ENCODE measurements around the gene OS9.
"Not testable (repeated sequence)": the region's sequence is repeated elsewhere in the genome, so short reads cannot be mapped to it uniquely, and the experiment has no call there.

OS9 gene

GRCh38 chr12:57693659-57694458 lies at the start of gene OS9:
OS9 (plus strand) TSS chr12:57694132; CDS start chr12:57694162, 30 bp downstream.
- peak; percentile 96 for DNase-seq

- DNase-seq, result not testable (repeated sequence)
These were observed 47.8 kb upstream of the OS9 start for GRCh38 chr12:57645990-57646658.

- DNase-seq, result not testable (repeated sequence)
These were observed 47.3 kb upstream of the OS9 start for GRCh38 chr12:57646659-57647049.

- no peak for DNase-seq
These were observed 39.9 kb upstream of the OS9 start for GRCh38 chr12:57654042-57654441.

GRCh38 chr12:57655541-57656240 lies 38.2 kb upstream of the OS9 start:
- DNase-seq, result no peak

GRCh38 chr12:57656408-57656807 lies 37.5 kb upstream of the OS9 start:
- DNase-seq, result not testable (repeated sequence)

GRCh38 chr12:57657744-57658143 lies 36.2 kb upstream of the OS9 start:
- no peak for DNase-seq

- DNase-seq, result no peak
These were observed 35.0 kb upstream of the OS9 start for GRCh38 chr12:57658890-57659289.

- DNase-seq, result no peak
These were observed 32.6 kb upstream of the OS9 start for GRCh38 chr12:57661376-57661775.

- DNase-seq, result not testable (repeated sequence)
These were observed 28.7 kb upstream of the OS9 start for GRCh38 chr12:57665066-57665820.

GRCh38 chr12:57666897-57667296 lies 27.0 kb upstream of the OS9 start:
- DNase-seq, result no peak

- not testable (repeated sequence) for DNase-seq
These were observed 24.2 kb upstream of the OS9 start for GRCh38 chr12:57669691-57670090.

GRCh38 chr12:57671811-57672210 lies 22.1 kb upstream of the OS9 start:
- not testable (repeated sequence) for DNase-seq

GRCh38 chr12:57672801-57673200 lies 21.1 kb upstream of the OS9 start:
- no peak for DNase-seq

GRCh38 chr12:57674691-57675090 lies 19.2 kb upstream of the OS9 start:
- no peak for DNase-seq

- not testable (repeated sequence) for DNase-seq
These were observed 16.0 kb upstream of the OS9 start for GRCh38 chr12:57677947-57678346.

- DNase-seq, result no peak
These were observed 14.2 kb upstream of the OS9 start for GRCh38 chr12:57679697-57680096.

GRCh38 chr12:57687862-57688261 lies 6.1 kb upstream of the OS9 start:
- no peak for DNase-seq

- no peak for DNase-seq
These were observed 5.0 kb upstream of the OS9 start for GRCh38 chr12:57688931-57689330.

GRCh38 chr12:57692500-57692899 lies 1.4 kb upstream of the OS9 start:
- DNase-seq, result no peak

GRCh38 chr12:57693317-57693658 lies 644 bp upstream of the OS9 start:
- DNase-seq, result no peak

- peak; percentile 18 for DNase-seq
These were observed 607 bp downstream of the OS9 start for GRCh38 chr12:57694459-57695019.
